Measurements from ENCODE around the gene KCNH4. TPM values are rescaled to one million over a fixed set of nuclear protein-coding genes. Genes with fewer than 3 reads are reported as not detected.

Gene KCNH4
- total and polyA plus RNA-seq, 2 of the 13 experiments (the other 11 are each of a cell fraction or from before 2014, with no cell fraction given) = 0.01 to 0.09 TPM

DNA sequence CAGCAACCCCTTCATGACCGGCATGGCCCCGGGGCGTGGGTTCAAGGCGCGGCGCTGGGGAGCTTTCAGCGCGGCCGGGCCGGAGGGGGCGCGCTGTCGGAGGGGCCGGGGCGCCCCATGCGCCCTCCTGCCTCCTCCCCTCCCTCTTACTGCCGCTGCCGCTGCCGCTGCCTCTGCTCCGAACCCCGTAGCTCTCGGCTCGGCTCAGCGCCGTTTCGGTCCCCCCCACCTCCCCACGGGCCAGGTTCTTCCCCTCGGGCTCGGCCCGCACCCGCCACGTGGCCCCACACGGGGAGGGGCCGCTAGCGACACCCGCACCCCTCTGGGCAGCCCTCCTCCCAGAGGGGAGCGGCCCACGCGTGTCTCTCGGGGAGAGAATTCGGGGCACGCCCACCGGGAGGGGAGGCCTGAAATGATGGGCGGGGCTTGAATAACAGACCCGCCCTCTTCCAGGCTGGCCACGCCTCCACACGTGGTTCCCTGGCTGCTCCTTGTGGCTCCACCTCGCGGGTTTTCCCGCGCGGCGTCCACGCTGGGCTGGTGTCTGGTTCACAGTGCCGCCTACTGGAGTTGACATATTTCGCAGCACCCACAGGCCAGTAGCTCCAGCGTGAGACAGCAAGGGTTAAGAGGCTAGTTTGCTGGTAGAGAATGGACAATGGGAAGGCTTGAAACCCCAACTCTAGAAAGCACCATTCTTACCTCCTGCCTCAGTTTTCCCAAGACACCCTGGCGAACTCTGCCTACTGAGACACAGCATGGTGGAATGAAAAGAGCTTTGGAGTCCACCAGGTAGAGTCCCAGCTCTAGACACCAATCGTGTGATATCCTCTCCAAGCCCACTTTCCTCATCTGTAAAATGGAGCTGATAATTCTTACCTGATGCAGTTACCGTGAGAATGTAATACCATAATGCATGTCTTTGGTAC lies at the start of gene KCNH4 (continued):
- TF ChIP-seq ZNF883 (CRISPR knock-in tag; IDR thresholded peaks at IDR 0.05; ENCODE audit: not compliant biosample characterization) (peak; percentile 35), KDM4B (CRISPR knock-in tag; IDR thresholded peaks at IDR 0.05) (0 out of 2 replicates have a peak, but pooled peaks have one; percentile 52), ZNF33B (CRISPR knock-in tag; IDR thresholded peaks at IDR 0.05) (0 out of 2 replicates have a peak, but pooled peaks have one; percentile 46), ZNF619 (CRISPR knock-in tag; IDR thresholded peaks at IDR 0.05) (peak; percentile 71; the same call in 1 of the 2 replicates), ZNF629 (CRISPR knock-in tag; conservative IDR thresholded peaks at IDR 0.05) (peak; percentile 55), ATF7 (IDR thresholded peaks at IDR 0.05) (no peak), ATF7 (CRISPR knock-in tag; IDR thresholded peaks at IDR 0.05) (0 out of 2 replicates have a peak, but pooled peaks have one; percentile 19), THAP11 (CRISPR knock-in tag; IDR thresholded peaks at IDR 0.05) (peak; percentile 45; the same call in 1 of the 2 replicates), MXI1 (IDR thresholded peaks at IDR 0.05; ENCODE audit: borderline replicate concordance, low read depth, low read length) (peak; percentile 43; the same call in 1 of the 3 replicates), RAD21 (CRISPR knock-in tag; IDR thresholded peaks at IDR 0.05) (peak; percentile 48; the same call in 1 of the 2 replicates), CBX1 (IDR thresholded peaks at IDR 0.05; ENCODE audit: low read depth) (no peak), ZNF572 (CRISPR knock-in tag; IDR thresholded peaks at IDR 0.05) (0 out of 2 replicates have a peak, but pooled peaks have one; percentile 76), HNRNPLL (IDR thresholded peaks at IDR 0.05; ENCODE audit: low read depth, low read length, poor library complexity, severe bottlenecking) (peak; percentile 35), HDAC1 (CRISPR knock-in tag; IDR thresholded peaks at IDR 0.05) (peak; percentile 36; the same call in 1 of the 2 replicates), SP4 (CRISPR knock-in tag; IDR thresholded peaks at IDR 0.05) (peak; percentile 40; the same call in 1 of the 2 replicates), SAP130 (CRISPR knock-in tag; IDR thresholded peaks at IDR 0.05; ENCODE audit: low read depth) (peak; percentile 66; the same call in 1 of the 2 replicates), HOXA3 (CRISPR knock-in tag; IDR thresholded peaks at IDR 0.05) (no peak), STAT5B (CRISPR knock-in tag; IDR thresholded peaks at IDR 0.05) (0 out of 2 replicates have a peak, but pooled peaks have one; percentile 26)
- TF ChIP-seq, protein P1, sequence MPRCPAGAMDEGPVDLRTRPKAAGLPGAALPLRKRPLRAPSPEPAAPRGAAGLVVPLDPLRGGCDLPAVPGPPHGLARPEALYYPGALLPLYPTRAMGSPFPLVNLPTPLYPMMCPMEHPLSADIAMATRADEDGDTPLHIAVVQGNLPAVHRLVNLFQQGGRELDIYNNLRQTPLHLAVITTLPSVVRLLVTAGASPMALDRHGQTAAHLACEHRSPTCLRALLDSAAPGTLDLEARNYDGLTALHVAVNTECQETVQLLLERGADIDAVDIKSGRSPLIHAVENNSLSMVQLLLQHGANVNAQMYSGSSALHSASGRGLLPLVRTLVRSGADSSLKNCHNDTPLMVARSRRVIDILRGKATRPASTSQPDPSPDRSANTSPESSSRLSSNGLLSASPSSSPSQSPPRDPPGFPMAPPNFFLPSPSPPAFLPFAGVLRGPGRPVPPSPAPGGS (CRISPR knock-in tag; IDR thresholded peaks at IDR 0.05) = no peak
- TF ChIP-seq, protein P2, sequence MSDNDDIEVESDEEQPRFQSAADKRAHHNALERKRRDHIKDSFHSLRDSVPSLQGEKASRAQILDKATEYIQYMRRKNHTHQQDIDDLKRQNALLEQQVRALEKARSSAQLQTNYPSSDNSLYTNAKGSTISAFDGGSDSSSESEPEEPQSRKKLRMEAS (IDR thresholded peaks at IDR 0.05) = peak; percentile 91
- TF ChIP-seq, protein P3, sequence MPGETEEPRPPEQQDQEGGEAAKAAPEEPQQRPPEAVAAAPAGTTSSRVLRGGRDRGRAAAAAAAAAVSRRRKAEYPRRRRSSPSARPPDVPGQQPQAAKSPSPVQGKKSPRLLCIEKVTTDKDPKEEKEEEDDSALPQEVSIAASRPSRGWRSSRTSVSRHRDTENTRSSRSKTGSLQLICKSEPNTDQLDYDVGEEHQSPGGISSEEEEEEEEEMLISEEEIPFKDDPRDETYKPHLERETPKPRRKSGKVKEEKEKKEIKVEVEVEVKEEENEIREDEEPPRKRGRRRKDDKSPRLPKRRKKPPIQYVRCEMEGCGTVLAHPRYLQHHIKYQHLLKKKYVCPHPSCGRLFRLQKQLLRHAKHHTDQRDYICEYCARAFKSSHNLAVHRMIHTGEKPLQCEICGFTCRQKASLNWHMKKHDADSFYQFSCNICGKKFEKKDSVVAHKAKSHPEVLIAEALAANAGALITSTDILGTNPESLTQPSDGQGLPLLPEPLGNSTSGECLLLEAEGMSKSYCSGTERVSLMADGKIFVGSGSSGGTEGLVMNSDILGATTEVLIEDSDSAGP (CRISPR knock-in tag; IDR thresholded peaks at IDR 0.05; ENCODE audit: borderline replicate concordance) = peak; percentile 53; the same call in 1 of the 2 replicates
- TF ChIP-seq, protein P4, sequence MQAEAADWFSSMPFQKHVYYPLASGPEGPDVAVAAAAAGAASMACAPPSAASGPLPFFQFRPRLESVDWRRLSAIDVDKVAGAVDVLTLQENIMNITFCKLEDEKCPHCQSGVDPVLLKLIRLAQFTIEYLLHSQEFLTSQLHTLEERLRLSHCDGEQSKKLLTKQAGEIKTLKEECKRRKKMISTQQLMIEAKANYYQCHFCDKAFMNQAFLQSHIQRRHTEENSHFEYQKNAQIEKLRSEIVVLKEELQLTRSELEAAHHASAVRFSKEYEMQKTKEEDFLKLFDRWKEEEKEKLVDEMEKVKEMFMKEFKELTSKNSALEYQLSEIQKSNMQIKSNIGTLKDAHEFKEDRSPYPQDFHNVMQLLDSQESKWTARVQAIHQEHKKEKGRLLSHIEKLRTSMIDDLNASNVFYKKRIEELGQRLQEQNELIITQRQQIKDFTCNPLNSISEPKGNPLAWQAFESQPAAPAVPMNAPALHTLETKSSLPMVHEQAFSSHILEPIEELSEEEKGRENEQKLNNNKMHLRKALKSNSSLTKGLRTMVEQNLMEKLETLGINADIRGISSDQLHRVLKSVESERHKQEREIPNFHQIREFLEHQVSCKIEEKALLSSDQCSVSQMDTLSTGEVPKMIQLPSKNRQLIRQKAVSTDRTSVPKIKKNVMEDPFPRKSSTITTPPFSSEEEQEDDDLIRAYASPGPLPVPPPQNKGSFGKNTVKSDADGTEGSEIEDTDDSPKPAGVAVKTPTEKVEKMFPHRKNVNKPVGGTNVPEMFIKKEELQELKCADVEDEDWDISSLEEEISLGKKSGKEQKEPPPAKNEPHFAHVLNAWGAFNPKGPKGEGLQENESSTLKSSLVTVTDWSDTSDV (CRISPR knock-in tag; IDR thresholded peaks at IDR 0.05) = 0 out of 2 replicates have a peak, but pooled peaks have one; percentile 1
- TF ChIP-seq, protein P5, sequence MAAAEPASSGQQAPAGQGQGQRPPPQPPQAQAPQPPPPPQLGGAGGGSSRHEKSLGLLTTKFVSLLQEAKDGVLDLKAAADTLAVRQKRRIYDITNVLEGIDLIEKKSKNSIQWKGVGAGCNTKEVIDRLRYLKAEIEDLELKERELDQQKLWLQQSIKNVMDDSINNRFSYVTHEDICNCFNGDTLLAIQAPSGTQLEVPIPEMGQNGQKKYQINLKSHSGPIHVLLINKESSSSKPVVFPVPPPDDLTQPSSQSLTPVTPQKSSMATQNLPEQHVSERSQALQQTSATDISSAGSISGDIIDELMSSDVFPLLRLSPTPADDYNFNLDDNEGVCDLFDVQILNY (CRISPR knock-in tag; conservative IDR thresholded peaks at IDR 0.05) = peak; percentile 71; the same call in 1 of the 2 replicates

All from HepG2 (cell line).